DMS79 (cell line): ENCODE measurements around the gene LAMA5.
"Not testable (repeated sequence)": the region's sequence is repeated elsewhere in the genome, so short reads cannot be mapped to it uniquely, and the experiment has no call there.

Source experiments
- DNase-seq: peaks from one replicate; lab custom pipeline; 2025; lab: John Stamatoyannopoulos, UW

The LAMA5 gene

GRCh38 chr20:62387933-62388635 is 21.0 kb upstream of the LAMA5 start:
- no peak for DNase-seq

GRCh38 chr20:62387219-62387913 is 20.3 kb upstream of the LAMA5 start:
- DNase-seq, result no peak

- DNase-seq, result peak; percentile 74
Measured at GRCh38 chr20:62386383-62387218, 19.5 kb upstream of the LAMA5 start, which contains the start of gene RPS21. Gene RPS21, plus strand, starts transcription at chr20:62387103. Its CDS starts 236 bp downstream, at chr20:62387339.

DNA sequence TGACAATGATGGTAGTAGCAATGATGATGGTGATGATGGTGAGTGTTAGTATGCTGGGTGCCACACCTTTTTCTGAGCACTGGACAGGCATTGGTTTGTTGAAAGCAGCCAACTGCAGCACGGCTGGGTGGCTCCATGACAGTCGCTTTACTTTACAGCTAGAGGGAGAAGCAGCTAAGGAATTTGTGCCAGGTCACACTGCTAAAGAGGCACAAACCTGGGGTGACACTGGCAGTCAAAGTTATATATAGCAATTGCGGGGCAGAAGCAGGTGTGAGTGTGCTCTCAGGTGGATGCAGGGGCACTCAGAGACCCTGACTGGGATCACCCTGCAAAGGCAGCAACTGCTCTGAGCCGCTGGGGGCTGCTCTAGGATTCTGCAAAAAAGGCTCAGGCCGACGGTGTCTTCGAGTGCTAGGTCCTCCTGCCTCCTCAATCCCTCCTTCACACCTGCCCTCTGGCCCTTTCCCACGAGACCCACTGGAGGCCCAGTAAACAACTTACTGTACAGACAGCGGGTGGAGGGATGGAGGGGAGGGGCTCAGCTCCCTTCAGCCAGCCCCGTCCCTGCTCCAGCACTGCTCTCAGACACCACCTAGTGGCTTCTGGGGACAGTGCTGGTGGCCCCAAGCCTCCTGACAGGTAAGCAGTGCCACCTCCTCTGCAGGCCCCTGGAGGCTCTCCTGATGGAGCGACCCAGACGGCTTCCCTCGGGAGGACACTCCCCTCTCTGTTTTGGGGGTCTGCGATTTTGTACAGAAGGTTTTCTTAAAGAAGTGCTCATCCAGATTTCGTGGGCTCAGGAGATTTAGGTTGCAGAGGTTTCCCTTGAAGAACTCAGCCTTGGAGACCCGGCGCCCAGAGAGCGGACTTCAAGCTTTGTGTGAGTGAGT is 15.4 kb upstream of the LAMA5 start:
- DNase-seq, result peak; percentile 17

DNA sequence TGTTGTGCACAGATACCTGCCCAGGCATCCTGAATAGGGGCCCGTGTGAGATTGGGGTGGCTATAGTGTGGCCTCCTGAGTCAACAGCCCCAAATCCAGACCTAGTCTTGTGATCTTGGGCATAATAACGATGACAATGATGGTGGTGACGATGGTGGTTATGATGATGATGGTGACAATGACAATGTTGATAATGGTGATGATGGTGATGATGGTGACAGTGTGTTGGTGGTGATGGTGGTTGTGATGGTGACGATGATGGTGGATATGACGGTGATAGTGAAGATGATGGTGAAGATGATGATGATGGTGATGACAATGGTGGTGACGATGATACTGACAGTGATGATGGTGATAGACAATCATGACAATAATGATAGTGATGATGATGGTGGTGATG is 14.7 kb upstream of the LAMA5 start:
- DNase-seq, result no peak

- DNase-seq, result no peak
Measured at GRCh38 chr20:62381202-62381797, 14.2 kb upstream of the LAMA5 start.

GRCh38 chr20:62378215-62378614 is 11.1 kb upstream of the LAMA5 start:
- peak; percentile 15 for DNase-seq

DNA sequence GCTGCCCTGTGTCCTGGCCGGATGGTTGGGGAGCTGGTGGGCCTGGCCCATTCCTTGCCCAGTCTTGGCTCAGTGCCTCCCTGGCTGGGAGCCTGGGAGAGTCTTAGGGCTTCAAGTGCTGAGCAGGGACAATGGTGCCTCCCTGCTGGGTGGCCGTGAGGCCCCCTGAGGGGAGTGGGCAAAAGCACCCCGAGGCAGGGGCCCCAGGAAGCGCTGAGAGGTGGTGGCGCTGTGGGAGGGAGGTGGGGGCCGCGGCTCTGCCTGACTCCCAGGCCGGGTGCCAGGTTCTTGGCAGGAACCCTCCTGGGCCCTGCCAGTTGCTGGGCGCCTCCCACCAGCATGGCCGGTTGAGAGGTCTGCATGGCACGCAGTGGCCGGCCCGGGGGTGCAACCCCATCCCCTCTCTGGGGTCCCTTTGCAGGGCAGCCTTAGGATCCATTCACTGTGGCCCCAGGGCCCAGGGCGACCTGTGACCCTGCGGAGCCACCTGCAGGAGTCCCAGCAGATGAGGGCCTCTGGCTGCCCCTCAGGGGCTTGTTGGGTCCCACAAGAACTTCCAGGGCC is 10.6 kb upstream of the LAMA5 start:
- DNase-seq, result no peak

DNA sequence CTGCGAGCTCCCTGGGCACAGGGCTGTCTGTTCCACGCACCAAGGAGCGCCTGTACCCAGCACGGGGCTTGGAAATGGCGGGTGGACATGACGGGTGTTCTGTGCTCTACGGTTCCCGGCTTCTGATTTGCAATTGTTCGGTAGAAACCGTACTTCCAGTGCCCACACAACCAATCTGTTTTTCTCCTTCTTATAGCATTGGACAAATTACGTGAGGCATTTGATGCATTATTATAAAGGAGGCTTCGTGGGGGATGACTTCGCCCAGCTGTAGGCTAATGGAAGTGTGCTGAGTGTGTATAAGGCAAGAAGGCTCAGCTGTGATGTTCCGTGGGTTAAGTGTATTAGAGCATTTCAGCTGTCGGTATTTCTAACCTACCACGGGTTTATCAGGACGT is 10.0 kb upstream of the LAMA5 start:
- no peak for DNase-seq

DNA sequence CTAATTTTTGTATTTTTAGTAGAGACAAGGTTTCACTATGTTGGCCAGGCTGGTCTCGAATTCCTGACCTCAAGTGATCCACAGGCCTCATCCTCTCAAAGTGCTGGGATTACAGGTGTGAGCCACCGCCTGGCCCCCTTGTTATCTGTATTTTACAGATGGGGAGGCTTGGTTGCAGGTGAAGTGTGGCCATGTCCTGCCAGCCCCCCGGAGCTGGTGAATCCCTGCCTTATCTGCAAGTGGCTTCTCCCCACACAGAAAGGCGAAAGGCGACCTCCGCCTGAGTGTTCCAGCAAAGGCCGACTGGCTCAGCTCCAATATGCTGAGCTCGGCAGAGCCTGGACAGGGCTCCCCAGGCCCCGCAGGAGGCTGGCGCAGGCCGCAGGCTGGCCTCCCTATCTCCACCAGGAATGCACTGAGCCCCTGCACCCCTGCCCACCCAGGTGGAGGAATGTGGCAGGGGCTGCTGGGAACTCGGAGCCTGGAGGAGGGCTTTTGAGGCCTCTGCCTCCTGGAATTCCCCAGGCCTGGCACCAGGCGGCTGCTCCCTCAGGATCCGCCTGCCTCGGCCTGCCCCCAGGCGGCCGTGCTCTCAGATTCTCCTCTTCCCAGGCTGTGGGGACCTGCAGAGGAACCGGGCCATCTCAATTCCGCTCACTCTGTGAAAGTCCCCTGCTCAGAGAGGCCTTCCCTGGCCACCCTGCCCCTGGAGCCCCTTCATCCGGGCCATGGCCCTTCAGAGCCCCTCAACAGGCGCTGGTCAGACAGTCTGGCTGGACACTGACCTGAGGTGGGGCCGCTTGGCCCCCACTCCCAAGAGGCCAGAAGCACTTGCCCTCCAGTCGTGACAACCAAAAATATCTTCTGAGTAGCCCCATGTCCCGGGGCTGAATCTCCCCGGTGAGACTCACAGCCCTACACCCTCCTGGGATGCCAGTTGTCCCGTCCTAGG is 9.3 kb upstream of the LAMA5 start:
- no peak for DNase-seq

DNA sequence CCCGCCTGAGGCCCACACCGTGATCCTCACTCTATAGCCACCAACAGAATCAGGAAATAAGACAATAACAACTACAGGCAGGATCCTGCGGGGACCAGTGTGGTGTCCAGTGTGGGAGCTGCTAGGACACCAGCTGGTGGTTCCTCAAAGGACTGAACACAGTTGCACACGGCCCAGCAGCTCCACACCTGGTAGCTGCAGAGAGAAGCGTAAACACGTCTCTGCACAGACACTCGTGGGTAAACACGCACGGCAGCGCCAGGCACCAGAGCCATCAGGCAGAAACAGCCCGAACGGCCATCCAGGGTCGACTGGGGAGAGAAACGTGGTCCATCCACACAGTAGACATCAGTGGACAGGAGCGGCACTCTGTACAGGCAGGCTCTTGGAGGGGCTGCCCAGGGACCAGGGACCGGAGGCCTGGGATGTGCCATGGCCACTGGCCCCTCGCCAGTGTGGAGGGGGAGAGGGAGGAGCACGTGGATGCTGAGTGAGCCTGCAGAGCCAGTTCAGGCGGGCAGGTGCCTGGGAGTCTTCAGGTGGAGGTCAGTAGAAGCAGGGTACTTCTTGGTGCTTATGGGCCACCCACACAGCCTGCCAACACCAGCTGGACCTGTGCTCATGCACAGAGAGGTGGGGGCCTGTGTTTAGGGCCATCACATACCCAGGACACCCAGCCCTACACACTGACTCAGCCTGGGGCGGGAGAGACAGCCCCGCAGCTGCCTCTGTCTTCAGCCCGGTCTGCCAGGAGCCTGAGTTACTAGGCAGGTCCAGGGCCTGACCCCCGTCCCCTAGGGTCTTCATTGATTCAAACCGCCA is 7.4 kb upstream of the LAMA5 start:
- no peak for DNase-seq

- not testable (repeated sequence) for DNase-seq
Measured at GRCh38 chr20:62373631-62374179, 6.6 kb upstream of the LAMA5 start.

DNA sequence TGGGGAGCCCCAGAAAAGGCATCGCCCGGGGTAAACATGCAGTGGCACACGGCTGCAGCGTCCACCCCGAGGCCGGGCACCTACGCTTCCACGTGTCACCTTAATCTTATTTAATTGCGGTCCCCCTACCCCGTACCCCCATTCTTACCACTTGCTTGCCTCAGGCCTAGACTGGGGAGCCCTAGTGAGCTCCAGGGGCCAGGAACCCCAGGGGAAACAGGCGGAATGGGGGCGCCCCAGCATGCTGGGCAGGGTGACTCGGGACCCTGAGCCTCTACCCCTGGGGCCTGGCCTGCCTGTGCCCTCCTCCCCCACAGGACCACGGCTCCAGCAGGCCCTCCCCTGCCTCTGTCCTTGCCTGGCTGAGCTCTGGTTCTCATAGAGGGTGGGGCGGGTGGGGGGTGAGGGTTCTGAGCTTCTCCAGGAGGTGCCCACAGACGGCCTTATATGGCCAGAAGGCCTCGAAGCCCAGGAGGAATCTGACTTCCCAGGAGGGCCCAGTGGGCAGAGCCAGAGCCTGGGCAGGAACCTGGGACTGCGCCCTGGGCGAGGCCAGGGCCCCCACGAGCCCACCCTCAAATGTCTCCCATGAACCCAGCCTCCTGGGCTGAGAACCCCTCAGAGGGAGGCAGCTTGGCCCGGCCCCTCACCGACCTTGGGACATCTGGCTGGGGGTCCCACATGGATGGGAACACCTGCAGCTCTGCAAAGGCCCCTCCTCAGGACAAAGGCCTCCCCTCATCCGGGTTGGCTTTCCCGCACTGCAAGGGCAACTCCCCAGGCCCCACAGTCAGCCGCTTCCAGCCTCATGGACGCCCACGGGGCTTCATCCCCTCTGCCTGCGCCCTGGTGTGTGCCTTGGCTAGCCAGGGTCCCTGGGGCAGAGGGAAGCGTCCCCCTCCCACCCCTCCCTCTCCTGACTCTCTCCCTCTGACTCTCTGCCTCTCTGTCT is 5.2 kb upstream of the LAMA5 start:
- no peak for DNase-seq

DNA sequence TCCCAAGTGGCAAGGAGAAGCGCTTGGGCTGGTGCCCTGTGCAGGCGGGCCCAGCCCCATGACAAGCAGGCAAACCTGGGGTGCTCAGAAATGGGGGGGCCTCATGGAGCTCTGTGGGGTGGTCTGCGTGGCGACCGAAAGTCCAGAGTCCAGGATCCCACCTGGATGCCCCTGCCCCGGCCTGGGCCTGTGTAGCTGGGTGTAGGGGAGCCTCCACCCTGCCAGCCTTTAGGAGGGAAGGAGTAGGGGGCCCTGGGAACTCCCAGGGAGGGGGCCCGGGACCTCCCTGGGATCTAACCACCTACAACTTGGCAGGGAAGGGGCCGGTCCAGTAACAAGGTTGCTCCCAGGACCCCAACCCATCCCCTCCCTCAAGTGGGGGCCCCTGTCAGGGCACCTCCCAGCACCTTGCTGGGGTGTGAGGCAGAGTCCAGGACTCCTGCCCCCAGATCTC is 4.5 kb upstream of the LAMA5 start:
- DNase-seq, result no peak

DNA sequence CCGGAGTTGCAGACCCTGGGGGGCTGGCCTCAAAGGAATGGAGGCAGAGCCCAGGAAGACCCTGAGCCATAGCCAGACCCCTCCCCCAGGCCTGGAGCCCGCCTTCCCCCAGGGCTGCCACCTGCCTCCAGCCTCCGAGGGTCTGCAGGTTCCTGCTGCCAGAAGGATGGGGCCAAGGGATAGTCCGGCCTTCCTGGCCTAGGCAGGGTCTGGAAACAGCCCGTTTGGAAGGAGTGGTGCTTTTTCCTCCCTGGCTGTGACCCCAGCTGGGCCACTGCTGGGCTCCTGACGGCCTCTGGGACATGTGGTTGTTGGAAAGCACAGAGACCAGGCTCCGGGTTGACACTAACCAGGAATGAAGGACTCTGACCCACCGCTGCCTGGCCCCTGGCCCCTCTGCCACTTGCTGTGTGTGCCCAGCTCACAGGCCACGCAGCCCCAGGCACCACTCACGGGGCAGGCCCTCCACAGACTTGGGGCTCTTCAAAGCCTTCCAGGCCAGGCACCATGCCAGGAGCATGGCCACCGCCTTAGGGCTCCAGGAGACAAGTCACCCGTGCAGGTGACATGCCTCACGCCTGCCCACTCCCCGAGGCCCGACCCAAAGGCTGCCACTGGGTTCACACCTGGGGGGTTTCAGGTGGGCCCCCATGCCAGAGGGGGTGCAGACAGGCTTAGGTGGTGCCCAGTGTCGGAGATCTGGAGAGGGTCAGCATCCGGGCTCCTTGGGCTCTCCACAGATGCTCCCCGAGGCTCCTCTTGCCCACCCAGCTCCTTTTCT is 3.9 kb upstream of the LAMA5 start:
- peak; percentile 41 for DNase-seq

- DNase-seq, result no peak
Measured at GRCh38 chr20:62370115-62370806, 3.1 kb upstream of the LAMA5 start.
